GM13976 (cell line): ENCODE results near the gene TUBA1C.
"Not testable (repeated sequence)": the region's sequence is repeated elsewhere in the genome, so short reads cannot be mapped to it uniquely, and the experiment has no call there.

Experiments used
- DNase-seq: peaks from one replicate; pipeline ENCODE4 v3.0.0; 2012; ENCODE audit warnings: low spot score
- in situ Hi-C: fragments of 300-500 bp; cut with MboI; formaldehyde crosslinking; loops from one replicate; pipeline ENCODE4 v1.12.0; 2022; ENCODE audit warnings: low sequenced_read_pairs, mixed read lengths, inconsistent platforms; ENCODE audit not compliant: unreplicated experiment
- TF ChIP-seq, protein P1 (sequence below): IDR thresholded peaks from 2 replicates; pipeline ENCODE4 v1.5.1; 2012; ENCODE audit warnings: borderline replicate concordance, mild to moderate bottlenecking; ENCODE audit not compliant: insufficient read depth; ENCODE audit errors: extremely low read depth, missing control alignments, control extremely low read depth

TUBA1C gene

DNA sequence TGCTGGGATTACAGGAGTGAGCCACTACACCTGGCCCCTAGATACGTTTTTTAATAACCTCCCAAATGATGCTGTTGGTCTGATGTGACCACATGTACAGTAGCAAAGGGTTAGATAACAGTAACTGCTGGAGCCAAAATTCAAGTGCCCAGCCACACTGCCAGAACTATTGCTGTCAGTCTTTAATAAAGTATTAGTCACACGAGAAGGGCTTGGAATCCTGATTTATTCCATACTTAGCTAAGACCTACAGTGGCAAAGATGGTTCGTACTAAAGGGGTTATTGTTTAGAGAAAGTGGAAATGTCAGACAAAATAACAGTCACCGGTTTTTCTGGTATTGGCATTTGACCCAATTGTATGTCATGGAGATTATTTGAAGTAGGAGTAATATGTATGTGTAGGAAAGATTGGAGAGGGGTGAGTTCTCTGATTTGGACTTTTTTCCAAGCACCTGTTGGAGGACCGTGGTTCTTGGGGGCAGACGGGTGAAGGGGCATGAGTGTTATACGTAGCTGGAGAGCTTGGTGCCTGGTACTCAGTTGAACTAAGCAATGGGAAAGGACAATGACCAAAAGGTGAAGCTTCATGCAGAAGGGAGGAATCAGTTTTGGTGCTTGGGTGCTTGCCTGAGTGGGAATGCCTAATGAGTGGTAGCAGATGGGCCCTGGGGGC, 9.7 kb downstream of the TUBA1C start:
- TF ChIP-seq, protein P1, sequence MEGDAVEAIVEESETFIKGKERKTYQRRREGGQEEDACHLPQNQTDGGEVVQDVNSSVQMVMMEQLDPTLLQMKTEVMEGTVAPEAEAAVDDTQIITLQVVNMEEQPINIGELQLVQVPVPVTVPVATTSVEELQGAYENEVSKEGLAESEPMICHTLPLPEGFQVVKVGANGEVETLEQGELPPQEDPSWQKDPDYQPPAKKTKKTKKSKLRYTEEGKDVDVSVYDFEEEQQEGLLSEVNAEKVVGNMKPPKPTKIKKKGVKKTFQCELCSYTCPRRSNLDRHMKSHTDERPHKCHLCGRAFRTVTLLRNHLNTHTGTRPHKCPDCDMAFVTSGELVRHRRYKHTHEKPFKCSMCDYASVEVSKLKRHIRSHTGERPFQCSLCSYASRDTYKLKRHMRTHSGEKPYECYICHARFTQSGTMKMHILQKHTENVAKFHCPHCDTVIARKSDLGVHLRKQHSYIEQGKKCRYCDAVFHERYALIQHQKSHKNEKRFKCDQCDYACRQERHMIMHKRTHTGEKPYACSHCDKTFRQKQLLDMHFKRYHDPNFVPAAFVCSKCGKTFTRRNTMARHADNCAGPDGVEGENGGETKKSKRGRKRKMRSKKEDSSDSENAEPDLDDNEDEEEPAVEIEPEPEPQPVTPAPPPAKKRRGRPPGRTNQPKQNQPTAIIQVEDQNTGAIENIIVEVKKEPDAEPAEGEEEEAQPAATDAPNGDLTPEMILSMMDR = no peak
- in situ Hi-C loops = no loop called here
- DNase-seq = no peak

DNA sequence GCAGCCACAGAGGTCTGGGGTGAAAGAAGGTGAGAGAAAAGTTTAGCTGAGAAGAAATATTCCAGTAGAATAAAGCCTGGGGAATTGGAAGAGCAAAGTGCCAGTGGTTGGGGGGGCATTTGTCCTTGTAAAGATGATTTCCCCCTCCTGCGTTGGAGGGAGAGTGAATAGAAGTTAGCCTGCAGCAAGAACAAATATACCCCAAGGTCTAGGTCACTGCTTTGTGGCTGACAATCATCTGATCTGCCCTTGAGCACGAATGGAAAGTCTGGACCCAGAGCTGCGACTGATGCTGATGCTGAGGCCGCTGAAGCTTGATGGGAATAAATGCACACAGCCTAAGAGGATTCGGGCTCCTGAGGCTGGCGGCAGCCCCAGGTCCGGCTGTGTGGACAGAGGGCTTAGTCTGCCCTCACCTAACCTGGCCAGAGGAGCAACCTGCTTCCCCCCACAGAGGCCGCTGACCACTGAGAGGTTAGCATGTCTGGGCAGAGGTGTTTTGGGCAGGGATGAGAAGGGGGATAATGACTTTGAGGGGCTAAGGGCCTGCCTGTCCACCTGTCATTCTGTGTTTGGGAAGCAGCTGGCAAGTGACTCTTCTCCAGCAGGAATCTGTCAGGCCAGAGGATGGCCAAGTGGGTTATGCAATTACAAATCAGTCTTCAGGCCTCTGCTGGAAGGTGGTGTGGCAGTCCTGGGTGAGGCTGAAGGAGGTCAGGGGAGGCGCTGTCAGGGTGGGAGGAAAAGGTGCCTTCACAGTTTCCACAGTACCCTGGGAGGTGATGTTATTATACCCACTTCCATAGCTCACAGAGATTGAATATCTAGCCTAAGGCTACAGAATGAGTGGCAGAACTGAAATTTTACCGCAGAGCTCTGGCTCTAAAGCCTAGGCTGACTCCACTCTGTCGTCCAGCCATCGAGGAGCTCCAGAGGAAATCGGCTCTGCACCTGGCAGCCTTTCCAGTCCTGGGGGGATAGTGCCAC, 11.7 kb downstream of the TUBA1C start:
- no peak for DNase-seq
- TF ChIP-seq, protein P1 = no peak
- in situ Hi-C loops = no loop called here

DNA sequence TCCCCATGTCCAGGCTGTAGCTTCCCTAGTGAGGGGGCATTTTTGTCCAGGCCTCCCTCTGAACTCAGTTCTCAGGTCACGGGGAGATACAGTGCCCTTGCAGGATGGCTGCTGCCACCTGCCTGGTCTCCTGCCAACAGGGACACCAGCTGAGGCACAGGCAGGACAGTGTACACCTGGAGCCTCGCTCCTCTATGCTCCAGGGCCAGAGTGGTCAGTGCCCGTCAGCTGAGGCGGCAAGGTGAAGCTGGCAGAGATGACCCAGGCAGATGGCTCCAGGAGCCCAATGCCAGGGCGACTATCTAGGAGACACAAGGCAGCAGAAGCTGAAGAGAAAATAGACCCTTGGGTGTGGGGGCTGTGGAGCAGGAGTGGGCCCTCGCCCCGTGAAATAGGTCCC, 12.6 kb downstream of the TUBA1C start:
- in situ Hi-C loops = no loop called here
- TF ChIP-seq, protein P1 = no peak
- no peak for DNase-seq

DNA sequence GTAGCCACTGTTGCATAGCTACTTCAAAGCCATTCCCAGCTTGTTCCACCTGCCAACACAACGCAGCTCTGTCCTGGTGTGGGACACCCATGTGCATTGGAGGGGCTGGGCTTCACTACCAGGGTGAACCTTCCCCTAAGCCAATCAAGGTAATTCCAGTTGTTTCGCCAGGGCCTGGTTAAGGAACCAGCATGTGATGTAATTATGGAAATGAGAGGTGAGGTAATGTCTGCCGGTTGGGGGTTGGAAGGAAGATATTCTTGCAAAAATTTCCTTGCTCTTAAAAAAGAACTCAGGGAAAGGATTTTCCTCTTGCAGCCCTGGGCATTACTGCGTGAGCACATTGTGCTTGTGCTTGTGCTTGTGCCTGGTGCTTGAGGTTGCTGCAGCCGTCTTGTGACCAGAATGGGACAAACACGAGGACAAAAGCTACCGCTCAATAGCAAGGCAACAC, 14.9 kb downstream of the TUBA1C start:
- DNase-seq = no peak
- TF ChIP-seq, protein P1 = no peak
- in situ Hi-C loops = no loop called here

DNA sequence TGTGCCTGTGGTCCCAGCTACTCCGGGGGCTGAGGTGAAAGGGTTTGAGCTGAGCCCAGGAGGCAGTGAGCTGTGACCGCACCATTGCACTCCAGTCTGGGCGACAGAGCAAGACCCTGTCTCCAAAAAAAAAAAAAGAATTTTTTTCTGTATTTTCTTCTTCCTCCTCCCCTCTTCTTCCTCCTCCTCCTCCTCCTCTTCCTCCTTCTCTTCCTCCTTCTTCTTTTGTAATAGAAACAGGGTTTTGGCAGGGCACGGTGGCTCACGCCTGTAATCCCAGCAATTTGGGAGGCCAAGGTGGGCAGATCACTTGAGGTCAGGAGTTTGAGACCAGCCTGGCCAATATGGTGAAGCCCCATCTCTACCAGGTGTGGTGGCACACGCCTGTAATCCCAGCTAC, 15.7 kb downstream of the TUBA1C start:
- DNase-seq, in situ Hi-C loops: not testable (repeated sequence)

DNA sequence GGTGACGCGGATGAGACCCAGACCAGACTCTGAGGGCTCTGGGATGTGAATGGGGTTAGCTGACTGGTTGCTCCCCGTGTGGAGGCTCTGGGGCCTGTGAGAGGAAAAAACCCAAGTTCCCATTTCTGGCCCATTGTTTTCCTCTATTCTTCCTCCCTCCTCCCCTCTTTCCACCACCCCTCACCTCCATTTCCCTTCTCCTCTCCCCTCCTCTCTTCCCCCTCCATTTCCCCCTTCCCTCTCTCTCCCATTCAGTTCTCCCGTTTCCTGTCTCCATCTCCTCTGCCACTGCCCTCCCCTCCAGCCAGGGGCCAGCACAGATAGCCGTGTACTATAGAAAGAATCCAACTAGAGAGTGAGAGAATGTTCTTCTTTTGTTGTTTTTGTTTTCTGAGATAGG, 17.4 kb downstream of the TUBA1C start:
- DNase-seq = no peak
- in situ Hi-C loops = no loop called here
- TF ChIP-seq, protein P1 = no peak

DNA sequence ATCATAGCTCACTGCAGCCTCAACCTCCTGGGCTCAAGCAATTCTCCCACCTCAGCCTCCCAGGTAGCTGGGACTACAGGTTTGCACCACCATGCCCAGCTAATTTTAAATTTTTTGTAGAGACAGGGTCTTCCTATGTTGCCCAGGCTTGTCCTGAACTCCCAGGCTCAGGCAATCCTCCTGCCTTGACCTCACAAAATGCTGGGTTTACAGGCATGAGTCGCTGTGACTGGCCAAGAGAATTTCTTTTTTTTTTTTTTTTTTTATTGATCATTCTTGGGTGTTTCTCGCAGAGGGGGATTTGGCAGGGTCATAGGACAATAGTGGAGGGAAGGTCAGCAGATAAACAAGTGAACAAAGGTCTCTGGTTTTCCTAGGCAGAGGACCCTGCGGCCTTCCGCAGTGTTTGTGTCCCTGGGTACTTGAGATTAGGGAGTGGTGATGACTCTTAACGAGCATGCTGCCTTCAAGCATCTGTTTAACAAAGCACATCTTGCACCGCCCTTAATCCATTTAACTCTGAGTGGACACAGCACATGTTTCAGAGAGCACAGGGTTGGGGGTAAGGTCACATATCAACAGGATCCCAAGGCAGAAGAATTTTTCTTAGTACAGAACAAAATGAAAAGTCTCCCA, 18.0 kb downstream of the TUBA1C start:
- in situ Hi-C loops = not testable (repeated sequence)

More for the DNA sequence above, 18.0 kb downstream of the TUBA1C start:
- not testable (repeated sequence) for DNase-seq
